T-helper 9 cell (primary cell): ENCODE results near the gene MED22.

Experiments
- DNase-seq: peaks from one replicate; pipeline ENCODE4 v3.0.0-alpha.2; 2020

The MED22 gene

GRCh38 chr9:133375724-133376654 lies 28.1 kb upstream of the MED22 start, which contains the start of the genes STKLD1 and SURF4:
Gene STKLD1, plus strand, starts transcription at chr9:133376366. Its CDS starts 108 bp downstream, at chr9:133376474.
Gene SURF4, minus strand, starts transcription at chr9:133376060. Its CDS starts 91 bp downstream, at chr9:133375969.
- peak; percentile 90 for DNase-seq

DNA sequence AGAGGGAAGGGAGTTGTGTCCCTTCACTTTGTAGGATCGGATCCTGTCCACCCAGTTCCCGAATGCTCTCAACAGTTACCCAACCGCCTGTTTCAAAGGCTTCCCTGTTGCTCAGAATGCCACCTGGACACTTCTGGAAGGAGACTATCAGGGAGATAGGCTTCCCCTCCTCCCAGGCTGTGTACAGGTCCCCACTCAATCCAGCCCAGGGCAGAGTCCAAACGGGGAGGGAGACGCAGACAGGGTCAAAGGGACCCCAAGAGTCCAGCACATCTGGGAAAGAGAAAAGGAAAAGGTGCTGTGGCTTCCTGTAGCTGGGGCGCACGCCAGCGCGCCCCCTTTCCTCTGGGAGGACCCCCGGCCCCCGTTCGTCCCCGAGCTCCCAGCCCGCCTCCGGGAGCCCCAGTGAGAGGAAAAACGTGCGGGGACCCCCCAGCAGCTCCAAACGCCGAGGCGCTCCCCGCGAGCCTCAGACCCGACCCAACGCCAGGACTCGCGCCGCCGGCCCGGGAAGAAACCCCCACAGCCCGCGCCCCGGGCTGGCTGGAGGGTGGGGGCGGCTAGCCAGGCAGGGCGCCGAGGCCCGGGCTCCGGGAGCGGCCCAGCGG lies 27.3 kb upstream of the MED22 start:
- no peak for DNase-seq

GRCh38 chr9:133374612-133375115 lies 26.7 kb upstream of the MED22 start:
- DNase-seq, result no peak

DNA sequence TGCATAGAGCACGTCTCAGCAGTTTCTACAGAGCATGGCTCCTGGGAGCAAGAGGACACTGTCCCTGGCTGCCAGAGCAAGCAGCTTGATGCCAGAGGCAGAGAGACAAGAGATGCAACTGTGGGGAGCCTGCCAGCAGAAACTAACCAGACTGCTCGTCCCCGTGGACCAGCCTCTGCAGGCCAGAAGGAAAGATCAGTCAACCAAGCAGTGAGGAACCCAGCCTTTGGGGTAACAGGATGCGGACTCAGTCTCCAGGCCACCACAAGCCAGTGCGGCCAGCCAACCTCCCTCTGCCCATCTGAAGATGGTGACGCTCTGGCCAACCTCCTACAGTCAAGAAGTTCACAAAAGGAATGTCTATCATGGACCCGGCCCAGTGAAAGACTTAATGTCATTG lies 24.2 kb upstream of the MED22 start:
- DNase-seq, result no peak

DNA sequence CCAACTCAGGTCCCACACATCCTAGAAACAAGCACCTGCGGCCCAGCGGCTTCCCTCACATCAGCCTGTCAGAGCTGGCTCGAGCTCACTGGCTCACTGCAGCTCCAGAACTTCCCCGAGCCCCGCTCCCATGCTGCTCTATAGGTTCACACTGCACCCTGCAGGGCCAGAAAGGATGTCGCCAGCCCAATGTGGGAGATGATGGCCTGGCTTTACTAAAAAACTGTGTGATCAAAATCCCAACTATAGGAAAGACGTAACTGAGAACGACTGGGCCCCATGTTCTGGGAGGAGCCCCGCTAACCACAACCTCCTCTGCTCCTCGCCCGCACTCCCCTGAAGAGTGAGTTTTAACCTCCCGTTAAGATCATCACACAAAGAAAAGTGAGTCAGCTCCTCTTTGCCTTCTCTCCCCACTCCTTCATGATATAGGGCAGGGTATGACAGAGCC lies 23.4 kb upstream of the MED22 start:
- peak; percentile 60 for DNase-seq

GRCh38 chr9:133370685-133371084 lies 22.8 kb upstream of the MED22 start:
- peak; percentile 35 for DNase-seq

- no peak for DNase-seq
Measured at GRCh38 chr9:133369933-133370332, 22.0 kb upstream of the MED22 start.

DNA sequence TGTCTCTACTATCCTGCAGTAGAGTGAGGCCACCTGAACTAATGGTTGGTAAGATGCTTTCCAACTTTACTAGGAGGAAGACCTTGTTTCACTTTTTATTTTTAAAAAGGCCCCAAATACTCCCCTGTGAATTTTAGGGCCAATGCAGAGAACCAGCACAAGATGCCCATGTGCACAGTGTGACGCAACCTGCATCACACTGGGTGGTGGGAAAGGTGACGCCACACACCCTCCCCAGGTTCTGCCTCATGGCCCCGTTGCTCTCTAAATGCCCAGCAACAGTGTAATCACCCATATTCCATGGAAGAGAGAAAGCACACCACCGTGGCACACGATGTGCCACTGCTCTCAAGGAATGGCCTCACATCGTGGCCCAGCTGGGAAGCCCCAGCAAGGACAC lies 21.5 kb upstream of the MED22 start:
- DNase-seq, result no peak

GRCh38 chr9:133368249-133368881 lies 20.4 kb upstream of the MED22 start:
- no peak for DNase-seq

GRCh38 chr9:133367778-133368177 lies 19.8 kb upstream of the MED22 start:
- no peak for DNase-seq

- no peak for DNase-seq
Measured at GRCh38 chr9:133367221-133367620, 19.3 kb upstream of the MED22 start.

GRCh38 chr9:133366435-133366834 lies 18.5 kb upstream of the MED22 start:
- no peak for DNase-seq

- no peak for DNase-seq
Measured at GRCh38 chr9:133362359-133363044, 14.6 kb upstream of the MED22 start.

DNA sequence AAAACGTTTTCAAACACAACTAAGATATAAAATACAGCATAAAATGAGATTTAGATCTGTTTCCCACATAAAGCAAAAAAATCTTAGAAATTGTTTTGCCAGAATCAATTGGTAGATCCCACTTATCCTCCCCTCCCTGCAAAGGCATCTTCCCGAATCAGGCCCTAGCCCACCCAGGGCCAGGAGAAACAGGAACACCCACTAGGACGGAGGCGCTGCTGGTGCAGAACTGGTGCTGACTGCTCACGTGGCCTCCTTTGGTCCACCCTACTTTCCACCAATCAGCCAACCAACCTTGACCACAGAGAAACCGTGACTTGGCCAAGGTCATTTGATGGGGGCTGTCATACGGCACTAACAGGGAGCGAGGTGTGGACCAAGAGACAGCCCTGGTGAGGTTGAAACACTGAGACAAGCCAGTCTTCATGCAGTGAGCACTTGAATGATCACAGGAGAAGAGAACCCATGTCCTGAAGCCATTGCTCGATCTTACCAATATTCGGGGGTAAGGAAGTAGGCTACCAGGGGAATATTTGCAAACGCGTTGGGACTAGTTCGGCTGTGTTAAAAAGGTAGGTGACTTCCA lies 13.7 kb upstream of the MED22 start:
- no peak for DNase-seq

- no peak for DNase-seq
Measured at GRCh38 chr9:133360400-133361393, 12.8 kb upstream of the MED22 start.

DNA sequence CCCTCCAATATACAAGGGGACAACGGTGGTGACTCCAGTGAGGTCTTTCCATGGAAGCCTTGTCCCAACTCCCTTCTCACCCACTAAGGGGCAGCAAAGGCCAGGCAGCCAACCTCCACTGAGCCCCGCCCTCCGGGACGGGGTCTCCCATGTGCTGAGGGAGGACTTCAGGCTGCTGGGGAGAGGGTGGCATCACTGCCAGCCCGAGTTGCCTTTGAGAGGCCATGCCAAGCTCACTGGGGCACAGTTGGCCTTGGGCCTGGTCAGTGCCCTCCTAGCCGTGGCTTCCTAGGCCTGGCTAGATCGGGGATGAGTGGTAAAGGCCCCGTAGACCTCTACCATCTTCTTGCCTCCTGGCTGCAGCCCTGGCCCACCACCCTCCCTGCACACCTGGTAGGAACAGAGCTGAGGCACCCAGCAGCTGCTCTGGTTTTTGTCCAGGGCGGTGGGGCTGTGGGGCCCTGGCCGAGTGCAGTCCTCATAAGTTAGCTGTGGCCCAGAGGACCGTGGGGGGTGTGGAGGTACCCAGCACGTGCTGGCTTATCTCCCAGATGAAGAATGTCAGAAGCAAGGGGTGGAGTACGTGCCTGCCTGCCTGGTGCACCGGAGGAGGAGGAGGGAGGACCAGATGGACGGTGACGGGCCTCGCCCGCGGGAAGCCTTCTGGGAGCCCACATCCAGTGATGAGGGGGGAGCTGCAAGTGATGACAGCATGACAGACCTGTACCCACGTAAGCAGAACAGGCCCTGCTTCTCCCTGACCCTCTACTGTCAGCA lies 11.7 kb upstream of the MED22 start:
- no peak for DNase-seq

- DNase-seq, result no peak
Measured at GRCh38 chr9:133357656-133358055, 9.7 kb upstream of the MED22 start.

- DNase-seq, result peak; percentile 89
Measured at GRCh38 chr9:133356391-133357091, 8.6 kb upstream of the MED22 start, which contains the start of the genes SURF1 and SURF2. Gene SURF1, minus strand, starts transcription at chr9:133356487. Its CDS starts 34 bp downstream, at chr9:133356453. Gene SURF2, plus strand, starts transcription at chr9:133356550. Its CDS starts 43 bp downstream, at chr9:133356593.

DNA sequence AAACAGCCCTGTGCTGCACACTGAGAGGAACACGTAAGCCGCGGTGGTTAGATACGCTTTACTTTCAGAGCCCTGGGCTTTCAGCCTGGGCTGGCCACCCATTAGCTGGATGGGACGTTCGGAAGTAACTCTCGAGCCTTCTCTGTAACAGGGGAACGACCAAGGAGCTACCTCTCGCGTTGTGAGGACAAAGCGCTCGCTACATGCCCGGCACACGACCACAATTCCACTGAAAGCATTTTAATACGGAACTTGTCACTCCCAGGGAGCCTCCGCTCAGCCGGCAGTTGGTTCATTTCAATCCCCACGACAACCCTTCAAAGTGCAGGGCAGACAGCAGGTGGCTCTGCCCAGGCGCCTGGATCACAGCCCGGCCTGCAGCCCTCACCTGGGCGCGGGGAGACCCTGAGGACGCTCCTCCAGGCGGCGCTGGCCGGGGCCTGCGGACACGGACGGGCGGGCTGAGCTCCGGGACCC lies 8.0 kb upstream of the MED22 start:
- no peak for DNase-seq
